ENCODE data around the gene SV2C. TPM values are rescaled to one million over a fixed set of nuclear protein-coding genes. Genes with fewer than 3 reads are reported as not detected.

SV2C gene
- total and polyA plus RNA-seq, 10 of the 15 experiments (the other 5 are each of a cell fraction or from before 2014, with no cell fraction given): under 0.01 to 1.1 (median 0.63) TPM

DNA sequence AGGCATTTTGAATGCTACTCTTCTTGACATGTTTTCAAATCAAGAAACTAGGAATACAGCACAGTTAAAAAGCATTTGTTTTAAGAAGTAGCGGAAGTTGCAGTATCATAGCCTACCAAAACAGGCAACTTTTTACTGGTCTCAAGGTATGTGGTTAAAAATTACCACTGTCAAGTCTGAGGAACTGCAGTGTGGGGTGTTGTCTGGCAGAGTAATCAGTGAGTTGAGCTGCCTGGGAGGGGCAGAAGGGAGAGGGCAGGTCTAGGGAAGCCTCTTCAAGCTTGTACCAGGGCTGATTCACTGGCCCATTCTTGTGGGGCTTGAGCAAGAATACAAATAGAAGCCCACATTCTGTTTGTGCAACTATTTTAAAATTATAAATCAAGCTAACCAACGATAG, 42.4 kb upstream of the SV2C start (continued):
- TF ChIP-seq CUX1 (IDR thresholded peaks at IDR 0.05; ENCODE audit: insufficient replicate concordance, low read depth, low read length) (no peak), ATF7 (IDR thresholded peaks at IDR 0.05; ENCODE audit: low read depth) (no peak), ZSCAN29 (IDR thresholded peaks at IDR 0.05) (no peak), SMAD5 (IDR thresholded peaks at IDR 0.05; ENCODE audit: low read depth) (no peak), TCF12 (IDR thresholded peaks at IDR 0.05; ENCODE audit: low read depth, low read length) (no peak), BACH1 (IDR thresholded peaks at IDR 0.05; ENCODE audit: borderline replicate concordance) (no peak), PBX3 (IDR thresholded peaks at IDR 0.05; ENCODE audit: insufficient replicate concordance, low read depth, low read length) (no peak), JUNB (IDR thresholded peaks at IDR 0.05) (no peak), IKZF1 (conservative IDR thresholded peaks at IDR 0.05) (no peak), MEF2B (IDR thresholded peaks at IDR 0.05; ENCODE audit: partially characterized antibody, poor library complexity, severe bottlenecking) (no peak)
- TF ChIP-seq, protein P1, sequence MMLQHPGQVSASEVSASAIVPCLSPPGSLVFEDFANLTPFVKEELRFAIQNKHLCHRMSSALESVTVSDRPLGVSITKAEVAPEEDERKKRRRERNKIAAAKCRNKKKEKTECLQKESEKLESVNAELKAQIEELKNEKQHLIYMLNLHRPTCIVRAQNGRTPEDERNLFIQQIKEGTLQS (IDR thresholded peaks at IDR 0.05; ENCODE audit: borderline replicate concordance, extremely low read depth, low read depth, low read length): no peak
- TF ChIP-seq, protein P2, sequence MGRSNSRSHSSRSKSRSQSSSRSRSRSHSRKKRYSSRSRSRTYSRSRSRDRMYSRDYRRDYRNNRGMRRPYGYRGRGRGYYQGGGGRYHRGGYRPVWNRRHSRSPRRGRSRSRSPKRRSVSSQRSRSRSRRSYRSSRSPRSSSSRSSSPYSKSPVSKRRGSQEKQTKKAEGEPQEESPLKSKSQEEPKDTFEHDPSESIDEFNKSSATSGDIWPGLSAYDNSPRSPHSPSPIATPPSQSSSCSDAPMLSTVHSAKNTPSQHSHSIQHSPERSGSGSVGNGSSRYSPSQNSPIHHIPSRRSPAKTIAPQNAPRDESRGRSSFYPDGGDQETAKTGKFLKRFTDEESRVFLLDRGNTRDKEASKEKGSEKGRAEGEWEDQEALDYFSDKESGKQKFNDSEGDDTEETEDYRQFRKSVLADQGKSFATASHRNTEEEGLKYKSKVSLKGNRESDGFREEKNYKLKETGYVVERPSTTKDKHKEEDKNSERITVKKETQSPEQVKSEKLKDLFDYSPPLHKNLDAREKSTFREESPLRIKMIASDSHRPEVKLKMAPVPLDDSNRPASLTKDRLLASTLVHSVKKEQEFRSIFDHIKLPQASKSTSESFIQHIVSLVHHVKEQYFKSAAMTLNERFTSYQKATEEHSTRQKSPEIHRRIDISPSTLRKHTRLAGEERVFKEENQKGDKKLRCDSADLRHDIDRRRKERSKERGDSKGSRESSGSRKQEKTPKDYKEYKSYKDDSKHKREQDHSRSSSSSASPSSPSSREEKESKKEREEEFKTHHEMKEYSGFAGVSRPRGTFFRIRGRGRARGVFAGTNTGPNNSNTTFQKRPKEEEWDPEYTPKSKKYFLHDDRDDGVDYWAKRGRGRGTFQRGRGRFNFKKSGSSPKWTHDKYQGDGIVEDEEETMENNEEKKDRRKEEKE (IDR thresholded peaks at IDR 0.05): no peak
